ENCODE measurements around the gene KIAA1328. TPM values are rescaled to one million over a fixed set of nuclear protein-coding genes. Genes with fewer than 3 reads are reported as not detected.
A peak's percentile ranks its signal among the peaks of the same experiment; 100 is the strongest.
"Not testable (repeated sequence)": the region's sequence is repeated elsewhere in the genome, so short reads cannot be mapped to it uniquely, and the experiment has no call there.

Gene KIAA1328
- polyA plus RNA-seq, 1 donor = 15.0 TPM

DNA sequence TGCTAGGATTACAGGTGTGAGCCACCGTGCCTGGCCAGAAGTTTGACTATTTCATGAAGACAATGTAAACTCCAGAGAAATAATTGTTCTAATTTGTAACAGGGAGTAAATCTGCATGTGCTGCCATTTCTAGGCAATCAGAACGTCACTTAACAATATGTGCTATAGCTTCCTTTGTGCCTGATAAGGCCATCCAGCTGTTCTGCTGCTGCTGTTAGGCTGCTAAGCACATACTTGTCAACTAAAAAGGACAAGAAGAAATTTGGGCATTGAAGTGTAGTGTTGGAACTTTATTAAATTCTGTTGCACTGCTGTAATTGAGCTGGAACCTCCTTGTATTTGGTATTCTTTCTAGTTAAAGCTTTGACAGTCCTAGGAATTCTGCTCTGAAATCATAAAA lies 57.1 kb downstream of the KIAA1328 start:
- no peak for DNase-seq

DNA sequence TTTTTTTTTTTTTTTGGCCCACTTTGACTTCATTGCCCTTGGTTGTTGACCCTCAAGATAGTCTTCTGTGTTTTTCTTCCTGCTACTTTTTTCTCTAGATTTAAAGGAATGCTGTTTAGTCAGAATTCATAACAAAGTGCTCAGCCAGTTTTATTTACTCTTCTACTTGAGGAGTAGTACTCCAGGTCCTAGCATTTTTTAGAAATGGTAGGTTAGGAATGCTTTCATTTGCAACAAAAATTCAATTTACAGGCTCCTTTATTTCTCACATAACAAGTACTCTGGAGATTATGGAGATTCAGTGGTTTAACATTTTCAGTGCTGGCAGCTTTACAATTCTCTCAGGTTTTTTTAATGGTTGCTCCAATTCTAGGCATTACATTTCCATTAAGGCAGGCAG lies 58.2 kb downstream of the KIAA1328 start:
- DNase-seq = no peak

GRCh38 chr18:36887864-36888263 lies 58.9 kb downstream of the KIAA1328 start:
- no peak for DNase-seq

GRCh38 chr18:36888778-36889177 lies 59.9 kb downstream of the KIAA1328 start:
- DNase-seq = no peak

DNA sequence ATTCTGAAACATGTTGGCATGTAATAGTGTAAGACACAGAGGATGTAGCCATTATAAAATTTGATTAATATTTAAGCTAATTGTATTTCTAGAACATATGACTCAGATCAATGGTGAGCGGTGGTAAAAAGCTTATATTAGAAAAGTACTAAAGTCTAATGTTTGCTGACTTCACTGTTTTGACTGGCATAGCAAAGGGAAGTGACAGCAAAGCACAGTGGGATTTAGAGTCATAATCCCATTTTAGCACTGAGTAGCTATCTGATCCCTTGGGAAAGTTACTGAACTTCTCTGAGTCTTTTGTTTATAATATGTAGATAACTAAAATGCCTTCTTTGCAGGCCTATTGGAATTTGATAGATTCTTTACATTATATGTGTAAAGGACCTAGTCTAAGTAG lies 60.4 kb downstream of the KIAA1328 start:
- DNase-seq = no peak

- no peak for DNase-seq
Measured at GRCh38 chr18:36889742-36890141, 60.8 kb downstream of the KIAA1328 start.

DNA sequence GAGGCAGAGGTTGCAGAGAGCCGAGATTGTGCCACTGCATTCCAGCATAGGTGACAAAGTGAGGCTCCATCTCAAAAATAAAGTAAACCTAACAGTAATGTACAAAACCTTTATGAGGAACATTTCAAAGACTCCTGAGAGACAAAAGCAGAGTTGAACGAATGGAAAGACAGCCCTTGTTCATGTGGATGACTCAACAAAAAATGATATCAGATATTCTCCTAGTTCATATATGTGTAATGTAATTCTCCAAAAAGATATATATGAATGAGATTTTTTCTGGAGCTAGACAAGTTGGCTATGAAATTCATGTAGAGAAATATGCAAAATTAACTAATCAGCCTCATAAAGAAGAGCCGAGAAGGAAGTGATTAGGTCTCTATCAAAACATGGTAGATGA lies 61.7 kb downstream of the KIAA1328 start:
- no peak for DNase-seq

- no peak for DNase-seq
Measured at GRCh38 chr18:36893227-36893626, 64.3 kb downstream of the KIAA1328 start.

GRCh38 chr18:36895606-36896005 lies 66.7 kb downstream of the KIAA1328 start:
- DNase-seq = no peak

DNA sequence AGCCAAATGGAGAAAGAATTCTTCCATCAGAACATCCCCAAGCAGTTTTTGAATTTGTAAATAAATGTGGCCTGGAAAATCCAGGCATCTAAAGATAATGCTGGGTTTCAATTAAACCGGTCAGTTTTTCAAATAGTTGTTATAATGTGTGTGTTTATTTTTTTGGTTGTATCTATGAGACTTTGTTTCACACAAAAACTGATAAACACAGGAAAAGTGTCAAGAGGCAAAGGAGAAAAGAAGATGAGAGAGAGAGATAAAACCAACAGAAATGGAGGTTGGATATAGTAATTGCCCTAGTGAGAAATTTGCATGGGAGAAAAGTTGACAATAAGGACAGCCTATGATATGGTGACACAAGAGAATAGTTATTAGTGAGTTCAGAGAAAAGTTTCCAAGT lies 68.3 kb downstream of the KIAA1328 start:
- no peak for DNase-seq

GRCh38 chr18:36899289-36899688 lies 70.4 kb downstream of the KIAA1328 start:
- no peak for DNase-seq

DNA sequence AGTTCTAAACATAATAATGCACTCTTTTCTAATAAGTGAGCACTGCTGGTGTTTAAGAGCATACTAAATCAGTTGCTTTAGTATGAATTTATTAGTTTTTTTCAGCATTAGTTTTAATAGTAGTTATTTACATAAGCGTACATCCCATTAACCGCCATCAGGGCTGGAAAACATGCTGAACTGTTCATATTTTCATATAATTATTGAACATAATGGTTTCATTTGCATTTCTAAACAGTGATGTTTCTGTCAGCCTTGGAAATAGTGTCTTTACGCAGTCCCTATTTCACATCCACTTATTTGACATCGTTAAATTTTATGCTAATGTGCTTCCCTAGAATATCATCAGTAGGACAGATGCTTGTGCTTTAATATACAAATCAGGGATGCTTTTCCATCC lies 71.5 kb downstream of the KIAA1328 start:
- no peak for DNase-seq

GRCh38 chr18:36901277-36901701 lies 72.4 kb downstream of the KIAA1328 start:
- no peak for DNase-seq

- no peak for DNase-seq
Measured at GRCh38 chr18:36903215-36903928, 74.4 kb downstream of the KIAA1328 start.

DNA sequence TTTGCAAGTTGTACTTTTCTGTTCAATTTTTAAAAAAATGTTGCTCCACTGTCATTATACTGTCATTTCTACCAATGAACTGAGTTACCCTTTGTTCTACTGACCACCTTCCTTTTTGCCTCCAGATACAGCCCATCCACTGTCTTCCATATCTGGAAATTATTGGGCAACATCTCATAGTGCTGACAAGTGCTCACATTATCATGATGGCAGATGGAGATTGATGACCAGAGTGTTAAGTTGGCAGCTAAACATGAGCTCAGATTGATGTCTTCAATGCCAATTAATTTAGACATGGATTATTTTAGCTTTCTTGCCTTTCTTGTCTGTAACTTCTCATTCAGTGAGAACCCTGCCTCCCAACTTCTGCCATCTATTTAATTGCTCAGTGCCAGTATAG lies 76.6 kb downstream of the KIAA1328 start:
- DNase-seq = no peak

DNA sequence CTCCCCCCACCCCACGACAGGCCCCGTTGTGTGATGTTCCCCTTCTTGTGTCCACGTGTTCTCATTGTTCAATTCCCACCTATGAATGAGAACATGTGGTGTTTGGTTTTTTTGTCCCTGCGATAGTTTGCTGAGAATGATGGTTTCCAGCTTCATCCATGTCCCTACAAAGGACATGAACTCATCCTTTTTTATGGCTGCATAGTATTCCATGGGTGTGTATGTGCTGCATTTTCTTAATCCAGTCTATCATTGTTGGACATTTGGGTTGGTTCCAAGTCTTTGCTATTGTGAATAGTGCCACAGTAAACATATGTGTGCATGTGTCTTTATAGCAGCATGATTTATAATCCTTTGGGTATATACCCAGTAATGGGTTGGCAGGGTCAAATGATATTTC lies 80.4 kb downstream of the KIAA1328 start:
- DNase-seq = not testable (repeated sequence)

- DNase-seq = no peak
Measured at GRCh38 chr18:36912887-36913286, 84.0 kb downstream of the KIAA1328 start.

- no peak for DNase-seq
Measured at GRCh38 chr18:36917907-36918306, 89.0 kb downstream of the KIAA1328 start.

DNA sequence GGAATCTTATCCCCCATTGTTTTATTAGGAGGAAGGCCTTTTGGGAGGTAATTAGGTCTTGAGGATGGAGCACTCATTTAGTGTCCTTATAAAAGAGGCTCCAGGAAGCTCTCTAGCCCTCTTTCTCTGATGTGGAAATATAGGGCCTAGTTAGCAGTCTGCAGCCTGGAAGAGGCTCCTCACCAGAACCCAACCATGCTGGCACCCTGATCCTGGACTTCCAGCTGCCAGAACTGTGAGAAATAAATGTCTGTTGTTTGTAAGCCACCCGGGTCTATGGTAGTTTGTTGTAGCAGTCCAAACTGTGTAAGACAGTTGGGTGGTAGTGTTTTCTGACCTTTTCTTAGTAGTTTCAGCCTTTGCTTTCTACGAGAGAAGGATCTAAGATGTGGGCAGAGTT lies 100.7 kb downstream of the KIAA1328 start:
- DNase-seq = no peak

DNA sequence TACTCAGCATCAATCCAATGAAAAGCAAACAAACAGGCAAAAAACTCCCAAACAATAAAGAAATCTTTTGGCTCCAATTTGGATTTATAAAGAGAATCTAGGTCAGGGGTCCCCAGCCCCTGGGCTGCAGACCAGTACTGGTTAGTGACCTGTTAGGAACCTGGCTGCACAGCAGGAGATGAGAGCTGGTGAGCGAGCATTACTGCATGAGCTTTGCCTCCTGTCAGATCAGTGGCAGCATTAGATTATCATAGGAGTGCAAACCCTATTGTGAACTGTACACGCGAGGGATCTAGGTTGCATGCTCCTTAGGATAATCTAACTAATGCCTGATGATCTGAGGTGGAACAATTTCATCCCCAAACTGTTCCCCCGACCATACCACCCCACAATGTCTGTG lies 102.2 kb downstream of the KIAA1328 start:
- no peak for DNase-seq

GRCh38 chr18:36933552-36933951 lies 104.6 kb downstream of the KIAA1328 start:
- no peak for DNase-seq

- peak; percentile 21 for DNase-seq
Measured at GRCh38 chr18:36934884-36935283, 106.0 kb downstream of the KIAA1328 start.

DNA sequence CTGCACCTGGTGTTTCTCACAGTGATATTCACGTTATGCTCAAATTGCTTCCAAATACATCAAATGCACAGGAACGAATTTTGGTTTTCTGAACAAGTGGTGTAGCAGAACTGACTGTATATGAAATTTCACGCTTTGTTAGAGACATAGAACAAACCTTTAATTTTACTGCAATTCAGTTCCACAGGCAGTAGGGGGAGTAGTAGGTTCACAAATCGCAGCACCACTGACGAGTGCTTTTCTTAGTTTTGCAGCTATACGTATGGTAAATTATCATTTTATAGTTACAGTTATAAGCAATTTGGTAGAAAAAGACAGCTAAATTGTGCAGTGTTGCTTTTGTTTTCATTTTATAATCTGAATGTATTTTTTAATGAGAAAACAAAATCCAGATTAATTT lies 113.3 kb downstream of the KIAA1328 start:
- peak; percentile 11 for DNase-seq

GRCh38 chr18:36947820-36948348 lies 119.0 kb downstream of the KIAA1328 start:
- peak; percentile 2 for DNase-seq
